A549 (cell line): ENCODE data around the gene PPP1CC. TPM values are rescaled to one million over a fixed set of nuclear protein-coding genes. Genes with fewer than 3 reads are reported as not detected.
A peak's percentile ranks its signal among the peaks of the same experiment; 100 is the strongest.

Experiments
- ATAC-seq, 2 experiments: fragments of 200-7000 bp in 1 of 2; fragments of >200 bp in 1 of 2; cut with Nextera tagmentation in 1 of 2; cut with Tn5 transposase in 1 of 2; 3 replicates each; pipeline versions ENCODE4 v1.8.0 to v1.9.1; 2018 to 2020; ENCODE audit warnings: mild to moderate bottlenecking in 1 of 2, moderate library complexity in 1 of 2
- CTCF ChIA-PET: fragments of 300-600 bp; sonication (Branson Sonifier 250); formaldehyde crosslinking; extraction: SDS; loops from one replicate; lab custom pipeline; 2021; ENCODE audit warnings: antibody characterized with exemption, inconsistent platforms; lab: Yijun Ruan, JAX
- POLR2A ChIA-PET: fragments of 350-600 bp; formaldehyde crosslinking; extraction: SDS; loops from one replicate; lab custom pipeline; 2021; ENCODE audit warnings: antibody characterized with exemption, inconsistent platforms; lab: Yijun Ruan, JAX
- DNase-seq, 2 experiments: peaks; one replicate each; pipeline versions ENCODE4 v3.0.0 to v3.0.0-alpha.2; 2011 to 2016; ENCODE audit warnings: low read depth in 1 of 2, low spot score in 1 of 2
- FAIRE-seq: peaks from 2 replicates; lab custom pipeline; 2011; peaks lifted over from hg19 to GRCh38; lab: Jason Lieb, UNC
- H3K27ac ChIP-seq, 2 experiments: fragments of >200 bp; sonication (Bioruptor Twin); formaldehyde crosslinking; 3 replicates each; pipeline ENCODE4 v1.5.1; 2016 to 2017
- H3K4me1 ChIP-seq: fragments of >200 bp; sonication (Bioruptor Twin); formaldehyde crosslinking; 3 replicates; pipeline ENCODE4 v1.6.1; 2016
- H3K4me2 ChIP-seq: fragments of >200 bp; sonication (Bioruptor Twin); formaldehyde crosslinking; 3 replicates; pipeline ENCODE4 v1.6.1; 2016
- H3K4me3 ChIP-seq: fragments of >200 bp; sonication (Bioruptor Twin); formaldehyde crosslinking; 3 replicates; pipeline ENCODE4 v1.5.1; 2016
- H3K9me3 ChIP-seq: fragments of >200 bp; sonication (Bioruptor Twin); formaldehyde crosslinking; 3 replicates; pipeline ENCODE4 v1.6.1; 2016
- CBX8 ChIP-seq: fragments of 200-600 bp; sonication (generic); IDR thresholded peaks from 2 replicates; pipeline ENCODE4 v1.6.1; 2016
- CHD2 ChIP-seq: fragments of 150-350 bp; IDR thresholded peaks from 2 replicates; pipeline ENCODE4 v1.6.1; 2014; ENCODE audit warnings: low read length; ENCODE audit not compliant: partially characterized antibody
- CTCF ChIP-seq: fragments of >200 bp; sonication (Bioruptor Twin); formaldehyde crosslinking; IDR thresholded peaks from 3 replicates; pipeline ENCODE4 v1.5.1; 2016
- EHF ChIP-seq: fragments of 250-450 bp; sonication (Bioruptor Pico); IDR thresholded peaks from 2 replicates; pipeline ENCODE4 v1.5.0; 2020; ENCODE audit warnings: mild to moderate bottlenecking
- EHMT2 ChIP-seq: fragments of 200-600 bp; sonication (generic); IDR thresholded peaks from 2 replicates; pipeline ENCODE4 v1.6.1; 2016; ENCODE audit warnings: antibody characterized with exemption, low read depth, mild to moderate bottlenecking, moderate library complexity
- ELK1 ChIP-seq: fragments of 150-350 bp; IDR thresholded peaks from 2 replicates; pipeline ENCODE4 v1.6.1; 2014; ENCODE audit warnings: low read depth, mild to moderate bottlenecking, low read length
- ESRRA ChIP-seq: fragments of 150-350 bp; IDR thresholded peaks from 2 replicates; pipeline ENCODE4 v1.6.1; 2014; ENCODE audit warnings: mild to moderate bottlenecking, low read length, borderline replicate concordance
- GATA3 ChIP-seq: IDR thresholded peaks from 2 replicates; pipeline ENCODE4 v1.6.1; 2012; ENCODE audit warnings: borderline replicate concordance
- HDAC2 ChIP-seq: fragments of 200-600 bp; sonication (generic); IDR thresholded peaks from 2 replicates; pipeline ENCODE4 v1.6.1; 2016
- HES2 ChIP-seq: fragments of >200 bp; sonication (Bioruptor Twin); formaldehyde crosslinking; IDR thresholded peaks from 2 replicates; pipeline ENCODE4 v1.6.1; 2016
- HEYL ChIP-seq: fragments of 250-450 bp; sonication (Bioruptor Pico); IDR thresholded peaks from 2 replicates; pipeline ENCODE4 v1.8.0; 2021; ENCODE audit warnings: mild to moderate bottlenecking, moderate library complexity
- HMGXB4 ChIP-seq: fragments of 250-450 bp; sonication (Bioruptor Pico); IDR thresholded peaks from 2 replicates; pipeline ENCODE4 v1.5.0; 2021; ENCODE audit warnings: mild to moderate bottlenecking, moderate library complexity, borderline replicate concordance
- KDM5A ChIP-seq: fragments of 200-600 bp; sonication (generic); IDR thresholded peaks from 2 replicates; pipeline ENCODE4 v1.6.1; 2016; ENCODE audit warnings: antibody characterized with exemption, mild to moderate bottlenecking
- MYC ChIP-seq: IDR thresholded peaks from 2 replicates; pipeline ENCODE4 v1.6.1; 2012; ENCODE audit warnings: mild to moderate bottlenecking, inconsistent platforms, low read length, improper control_type of control experiment, borderline replicate concordance
- NFE2L2 ChIP-seq: fragments of 150-350 bp; conservative IDR thresholded peaks from 2 replicates; pipeline ENCODE4 v1.6.1; 2014; ENCODE audit warnings: low read length
- NPAS2 ChIP-seq: fragments of 250-450 bp; sonication (Bioruptor Pico); IDR thresholded peaks from 2 replicates; pipeline ENCODE4 v1.8.0; 2022; ENCODE audit warnings: mild to moderate bottlenecking, moderate library complexity, borderline replicate concordance
- NR3C1 ChIP-seq: fragments of >200 bp; sonication (Bioruptor Twin); formaldehyde crosslinking; IDR thresholded peaks from 3 replicates; pipeline ENCODE4 v1.6.1; 2017
- PBX3 ChIP-seq: IDR thresholded peaks from 2 replicates; pipeline ENCODE4 v1.6.1; 2012
- POLR2A ChIP-seq: IDR thresholded peaks from 2 replicates; pipeline ENCODE4 v1.6.1; 2012; ENCODE audit warnings: mild to moderate bottlenecking, low read length
- RAD21 ChIP-seq, 2 experiments: fragments of >200 bp in 1 of 2; sonication (Bioruptor Twin) in 1 of 2; formaldehyde crosslinking in 1 of 2; IDR thresholded peaks in 1 of 2; conservative IDR thresholded peaks in 1 of 2; 2 replicates in 1 of 2; 3 replicates in 1 of 2; pipeline ENCODE4 v1.6.1; 2012 to 2018; ENCODE audit warnings: inconsistent platforms in 1 of 2
- RNF2 ChIP-seq: fragments of 200-600 bp; sonication (generic); IDR thresholded peaks from 2 replicates; pipeline ENCODE4 v1.6.1; 2016; ENCODE audit warnings: low read depth, mild to moderate bottlenecking, antibody characterized with exemption, moderate library complexity, borderline replicate concordance
- SREBF2 ChIP-seq: fragments of 450-650 bp; IDR thresholded peaks from 2 replicates; pipeline ENCODE4 v1.6.1; 2014; ENCODE audit warnings: mild to moderate bottlenecking, moderate library complexity
- TP53 ChIP-seq: fragments of 250-450 bp; sonication (Bioruptor Pico); IDR thresholded peaks from 2 replicates; pipeline ENCODE4 v1.5.0; 2021; ENCODE audit warnings: mild to moderate bottlenecking, moderate library complexity
- ZFP36 ChIP-seq: fragments of 450-650 bp; IDR thresholded peaks from 2 replicates; pipeline ENCODE4 v1.6.1; 2014; ENCODE audit warnings: borderline replicate concordance; ENCODE audit not compliant: partially characterized antibody
- ZSCAN20 ChIP-seq: fragments of 250-450 bp; sonication (Bioruptor Pico); IDR thresholded peaks from 2 replicates; pipeline ENCODE4 v1.8.0; 2022; ENCODE audit warnings: mild to moderate bottlenecking, moderate library complexity
- WGBS: methylation state at CpG from one replicate; pipeline ENCODE4 v1.1.6; 2017; ENCODE audit errors: missing lambda C conversion rate; 5-methylcytosine and 5-hydroxymethylcytosine counted together
- polyA plus RNA-seq, 4 experiments: library from polyadenylated mRNA; depleted of rRNA in 3 of 4; stranded (reverse); fragments of >200 nt; fragmentation: RNase III in 1 of 4; extraction: RNeasy Plus Mini Kit Qiagen cat#74134 plus additional on column Dnase treatment in 1 of 4; gene quantifications; 2 replicates in 3 of 4; 3 replicates in 1 of 4; pipeline ENCODE4 v1.2.3, GENCODE V29; 2011 to 2017

PPP1CC gene
- polyA plus RNA-seq, 2 of the 4 experiments (the other 2 are of a cell fraction) = 131 to 258 TPM

GRCh38 chr12:110688446-110689280, 54.0 kb downstream of the PPP1CC start, which contains the start of gene HVCN1:
HVCN1 (minus strand) TSS chr12:110689115; CDS start chr12:110683245, 5,870 bp downstream.
- TF ChIP-seq CTCF (no peak), HDAC2 (no peak), NPAS2 (CRISPR knock-in tag) (no peak), KDM5A (no peak), HEYL (no peak), TP53 (CRISPR knock-in tag) (no peak), CBX8 (no peak), ZSCAN20 (CRISPR knock-in tag) (no peak), GATA3 (no peak), ZFP36 (no peak), NR3C1 (no peak), HMGXB4 (CRISPR knock-in tag) (no peak)
- no peak for FAIRE-seq
- Histone ChIP-seq H3K4me3 (peak within 1 kb of the TSS; percentile 49), H3K9me3 (no peaks in the 10 kb centered on the region), H3K27ac (peak within 1 kb of the TSS; percentile 26 to 77; a peak in 4 of 6 replicates), H3K4me2 (peak within 1 kb of the TSS; percentile 98), H3K4me1 (0 out of 3 replicates have a peak, but pooled peaks cover 4% of the 10 kb centered on the region)
- CTCF ChIA-PET = no interaction called here
- no peak for DNase-seq
- POLR2A ChIA-PET = no interaction called here
- peak; percentile 77 to 78; a peak in 5 of 6 replicates for ATAC-seq
- WGBS = 45% methylated on average over 12 of the region's 64 CpGs

GRCh38 chr12:110687396-110688169, 55.1 kb downstream of the PPP1CC start:
- 87% methylated on average over 15 of the region's 15 CpGs for WGBS
- Histone ChIP-seq H3K27ac (no peak overlapping the region), H3K4me2 (no peak overlapping the region; the same call in 2 of the 3 replicates), H3K4me3 (no peak overlapping the region), H3K9me3 (no peaks in the 10 kb centered on the region), H3K4me1 (0 out of 3 replicates have a peak, but pooled peaks cover 4% of the 10 kb centered on the region)
- ATAC-seq (peak in 1 of 2 experiments; percentile 18; a peak in 1 of 6 replicates), FAIRE-seq (no peak), DNase-seq (no peak)
- ChIA-PET CTCF (interaction anchor here (1.3 kb wide), 1 partner anchor 135 kb away, joined by 3 read pairs; no protein-coding TSS in a partner anchor), POLR2A (no interaction called here)
- TF ChIP-seq ESRRA (no peak), NR3C1 (no peak), EHMT2 (no peak)

- ChIA-PET CTCF (interaction anchor here (1.3 to 1.7 kb wide), 2 partner anchors 11 to 134 kb away, joined by 3 to 6 read pairs; no protein-coding TSS in a partner anchor), POLR2A (no interaction called here)
- 49% methylated on average over 3 of the region's 3 CpGs for WGBS
- Histone ChIP-seq H3K4me2 (no peak overlapping the region), H3K9me3 (no peaks in the 10 kb centered on the region), H3K4me3 (no peak overlapping the region), H3K27ac (no peak overlapping the region), H3K4me1 (0 out of 3 replicates have a peak, but pooled peaks cover 4% of the 10 kb centered on the region)
- DNase-seq (no peak), ATAC-seq (no peak), FAIRE-seq (no peak)
- no peak for TF ChIP-seq POLR2A
- TF ChIP-seq NFE2L2 = no peak
- TF ChIP-seq ELK1 = no peak
- TF ChIP-seq RNF2 = no peak
- no peak for TF ChIP-seq HES2
- TF ChIP-seq CHD2 = no peak
- TF ChIP-seq EHF (CRISPR knock-in tag) = no peak
- no peak for TF ChIP-seq GATA3
- no peak for TF ChIP-seq ESRRA
- no peak for TF ChIP-seq MYC
- TF ChIP-seq ZFP36 = no peak
- TF ChIP-seq PBX3 = no peak
- no peak for TF ChIP-seq RAD21 (conservative IDR thresholded peaks at IDR 0.05 in 1 of 2, IDR thresholded peaks at IDR 0.05 in 1 of 2)
- TF ChIP-seq SREBF2 = no peak
These were observed 56.3 kb downstream of the PPP1CC start for GRCh38 chr12:110686294-110686903.
